Measurements from ENCODE around the gene KCTD4. TPM values are rescaled to one million over a fixed set of nuclear protein-coding genes. Genes with fewer than 3 reads are reported as not detected.

Gene KCTD4
- polyA plus RNA-seq, 1 experiment = 0.14 TPM

DNA sequence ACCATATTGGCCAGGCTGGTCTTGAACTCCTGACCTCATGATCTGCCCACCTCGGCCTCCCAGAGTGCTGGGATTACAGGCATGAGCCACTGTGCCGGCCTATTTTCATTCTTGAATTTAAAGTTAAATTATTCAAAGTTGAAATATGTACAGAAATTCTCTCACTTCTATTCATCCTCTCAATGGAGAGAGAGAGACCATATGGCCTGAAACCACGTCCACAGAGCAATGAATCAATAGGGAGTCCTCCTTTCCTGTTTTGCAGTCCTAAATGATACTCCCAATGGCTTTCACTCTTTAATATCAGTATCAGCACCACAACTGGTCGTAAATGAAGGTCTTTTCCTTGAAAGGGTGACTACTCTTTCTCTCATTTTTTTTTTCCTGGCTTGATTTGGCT is 30.5 kb upstream of the KCTD4 start:
- TF ChIP-seq, protein P1, sequence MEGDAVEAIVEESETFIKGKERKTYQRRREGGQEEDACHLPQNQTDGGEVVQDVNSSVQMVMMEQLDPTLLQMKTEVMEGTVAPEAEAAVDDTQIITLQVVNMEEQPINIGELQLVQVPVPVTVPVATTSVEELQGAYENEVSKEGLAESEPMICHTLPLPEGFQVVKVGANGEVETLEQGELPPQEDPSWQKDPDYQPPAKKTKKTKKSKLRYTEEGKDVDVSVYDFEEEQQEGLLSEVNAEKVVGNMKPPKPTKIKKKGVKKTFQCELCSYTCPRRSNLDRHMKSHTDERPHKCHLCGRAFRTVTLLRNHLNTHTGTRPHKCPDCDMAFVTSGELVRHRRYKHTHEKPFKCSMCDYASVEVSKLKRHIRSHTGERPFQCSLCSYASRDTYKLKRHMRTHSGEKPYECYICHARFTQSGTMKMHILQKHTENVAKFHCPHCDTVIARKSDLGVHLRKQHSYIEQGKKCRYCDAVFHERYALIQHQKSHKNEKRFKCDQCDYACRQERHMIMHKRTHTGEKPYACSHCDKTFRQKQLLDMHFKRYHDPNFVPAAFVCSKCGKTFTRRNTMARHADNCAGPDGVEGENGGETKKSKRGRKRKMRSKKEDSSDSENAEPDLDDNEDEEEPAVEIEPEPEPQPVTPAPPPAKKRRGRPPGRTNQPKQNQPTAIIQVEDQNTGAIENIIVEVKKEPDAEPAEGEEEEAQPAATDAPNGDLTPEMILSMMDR (IDR thresholded peaks at IDR 0.05; ENCODE audit: low read depth, low read length) = no peak

DNA sequence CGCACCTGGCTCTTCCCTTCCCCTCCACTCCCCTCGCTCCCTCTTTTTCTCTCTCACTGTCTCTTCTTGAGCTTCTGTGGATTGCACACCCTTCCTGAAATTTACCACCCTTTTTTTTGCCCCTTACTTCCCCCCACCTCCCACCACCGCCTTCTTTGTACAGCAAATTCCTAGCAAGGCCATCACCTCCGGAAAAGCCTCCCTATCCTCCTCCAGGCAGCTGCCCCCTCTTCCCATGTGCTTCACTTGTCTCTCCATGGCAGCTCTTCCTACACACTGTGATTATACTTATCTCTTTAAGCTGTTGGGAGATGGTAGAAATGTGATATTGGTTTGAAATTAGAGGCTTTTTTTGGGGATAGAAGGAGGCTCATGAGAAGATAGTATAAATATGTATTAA is 28.3 kb upstream of the KCTD4 start:
- Histone ChIP-seq H3K27me3 (ENCODE audit: control insufficient read depth, insufficient read depth, low read length) (no peaks in the 10 kb centered on the region), H3K27ac (ENCODE audit: low read depth, low read length) (no peak overlapping the region), H3K4me3 (ENCODE audit: low read depth, low read length) (no peak overlapping the region), H3K9me3 (ENCODE audit: control insufficient read depth, insufficient read depth, low read length) (no peaks in the 10 kb centered on the region)
- CTCF ChIA-PET = interaction anchor here (0.9 kb wide), 1 partner anchor 16 kb away, joined by 3 read pairs; no protein-coding TSS in a partner anchor
- TF ChIP-seq, protein P1 (IDR thresholded peaks at IDR 0.05; ENCODE audit: low read depth, low read length) = no peak
- POLR2A ChIA-PET = no interaction called here
- no peak for DNase-seq (ENCODE audit: low read depth, low spot score)

More for the DNA sequence above, 30.5 kb upstream of the KCTD4 start:
- Histone ChIP-seq H3K27ac (ENCODE audit: low read depth, low read length) (no peak overlapping the region), H3K4me3 (ENCODE audit: low read depth, low read length) (no peak overlapping the region), H3K9me3 (ENCODE audit: control insufficient read depth, insufficient read depth, low read length) (no peaks in the 10 kb centered on the region), H3K27me3 (ENCODE audit: control insufficient read depth, insufficient read depth, low read length) (no peaks in the 10 kb centered on the region)
- ChIA-PET POLR2A (no interaction called here), CTCF (interaction anchor here (1.1 kb wide), 1 partner anchor 13 kb away, joined by 3 read pairs; no protein-coding TSS in a partner anchor)
- DNase-seq (ENCODE audit: low read depth, low spot score) = no peak

DNA sequence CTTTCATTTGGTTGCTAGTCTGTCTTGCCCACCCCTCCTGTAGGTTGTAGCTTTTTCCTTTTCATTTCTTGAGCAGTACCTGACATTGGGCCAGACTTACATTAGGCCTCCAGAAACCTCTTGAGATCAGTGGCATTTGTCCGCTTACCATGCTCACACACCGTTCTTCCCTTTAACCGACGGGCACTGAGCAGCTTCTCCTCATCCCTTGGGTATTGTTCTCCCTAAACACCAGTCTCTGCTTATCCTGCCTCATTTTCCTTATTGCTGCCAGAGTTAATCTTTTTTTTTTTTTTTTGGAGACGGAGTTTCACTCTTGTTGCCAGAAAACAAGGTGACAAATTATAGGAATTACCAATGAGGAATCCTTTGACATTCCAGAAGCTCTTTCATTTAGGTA is 27.2 kb upstream of the KCTD4 start:
- TF ChIP-seq, protein P1 (IDR thresholded peaks at IDR 0.05; ENCODE audit: low read depth, low read length) = no peak
- no peak overlapping the region for H3K27ac ChIP-seq (ENCODE audit: low read depth, low read length)
- H3K27me3 ChIP-seq (ENCODE audit: control insufficient read depth, insufficient read depth, low read length) = no peaks in the 10 kb centered on the region
- DNase-seq (ENCODE audit: low read depth, low spot score) = no peak
- no peak overlapping the region for H3K4me3 ChIP-seq (ENCODE audit: low read depth, low read length)
- H3K9me3 ChIP-seq (ENCODE audit: control insufficient read depth, insufficient read depth, low read length) = no peaks in the 10 kb centered on the region
- ChIA-PET CTCF (interaction anchor here (0.8 kb wide), 1 partner anchor 9 kb away, joined by 6 read pairs; no protein-coding TSS in a partner anchor), POLR2A (interaction anchor here (0.7 to 0.8 kb wide), 4 partner anchors 31 to 57 kb away, joined by 4 to 7 read pairs (median 4); no protein-coding TSS in a partner anchor)

DNA sequence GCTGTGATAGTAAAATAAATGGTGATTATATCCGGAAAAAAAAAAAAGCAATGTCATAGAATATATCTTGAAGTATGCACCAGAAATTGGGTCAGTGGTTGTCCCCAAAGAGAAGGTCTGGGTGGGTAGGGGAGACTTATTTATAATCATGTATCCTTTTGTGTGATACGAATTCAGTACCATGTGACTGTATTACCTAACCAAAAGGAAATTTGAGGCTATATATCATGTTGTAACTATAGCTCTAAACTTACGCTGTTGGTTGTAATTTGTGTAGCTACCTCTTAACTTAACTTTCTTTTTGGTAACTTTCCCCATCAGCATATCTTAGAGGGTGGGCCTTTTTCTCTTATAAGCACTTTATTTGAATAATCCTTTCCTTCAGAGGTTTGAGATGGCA is 25.2 kb upstream of the KCTD4 start:
- POLR2A ChIA-PET = interaction anchor here (0.6 kb wide), 1 partner anchor 197 kb away, joined by 5 read pairs; no protein-coding TSS in a partner anchor
- no peak overlapping the region for H3K4me3 ChIP-seq (ENCODE audit: low read depth, low read length)
- TF ChIP-seq, protein P1 (IDR thresholded peaks at IDR 0.05; ENCODE audit: low read depth, low read length) = no peak
- H3K27ac ChIP-seq (ENCODE audit: low read depth, low read length) = no peak overlapping the region
- no peaks in the 10 kb centered on the region for H3K9me3 ChIP-seq (ENCODE audit: control insufficient read depth, insufficient read depth, low read length)
- DNase-seq (ENCODE audit: low read depth, low spot score) = no peak
- H3K27me3 ChIP-seq (ENCODE audit: control insufficient read depth, insufficient read depth, low read length) = no peaks in the 10 kb centered on the region
- CTCF ChIA-PET = no interaction called here

DNA sequence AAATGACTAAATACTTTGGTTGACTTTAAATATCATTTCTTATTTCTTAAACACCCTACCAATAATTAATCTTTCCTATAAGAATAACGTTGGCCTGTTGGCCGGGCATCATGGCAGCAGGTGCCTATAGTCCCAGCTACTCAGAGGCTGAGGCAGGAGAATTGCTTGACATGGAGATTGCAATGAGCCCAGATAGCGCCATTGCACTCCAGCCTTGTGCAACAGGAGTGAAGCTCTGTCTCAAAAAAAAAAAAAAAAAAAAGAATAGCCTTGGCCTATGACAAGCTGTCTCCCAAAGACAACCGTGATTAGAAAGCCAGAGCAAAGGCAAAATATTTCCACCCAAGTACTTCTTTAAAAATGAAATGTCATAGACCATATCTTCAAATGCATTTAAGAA is 24.5 kb upstream of the KCTD4 start:
- H3K4me3 ChIP-seq (ENCODE audit: low read depth, low read length) = no peak overlapping the region
- CTCF ChIA-PET = interaction anchor here (1.3 kb wide), 1 partner anchor 54 kb away, joined by 3 read pairs; no protein-coding TSS in a partner anchor
- no peaks in the 10 kb centered on the region for H3K9me3 ChIP-seq (ENCODE audit: control insufficient read depth, insufficient read depth, low read length)
- TF ChIP-seq, protein P1 (IDR thresholded peaks at IDR 0.05; ENCODE audit: low read depth, low read length) = no peak
- POLR2A ChIA-PET = interaction anchor here (0.6 kb wide), 1 partner anchor 197 kb away, joined by 5 read pairs; no protein-coding TSS in a partner anchor
- no peak for DNase-seq (ENCODE audit: low read depth, low spot score)
- H3K27me3 ChIP-seq (ENCODE audit: control insufficient read depth, insufficient read depth, low read length) = no peaks in the 10 kb centered on the region
- no peak overlapping the region for H3K27ac ChIP-seq (ENCODE audit: low read depth, low read length)
